SK-N-SH treated with all-trans-retinoic acid at 6 μM for 48 hours (cell line): ENCODE data around the gene CIB1.

Source experiments
- ATAC-seq: fragments of 200-7000 bp; cut with Tn5 transposase; 3 replicates; pipeline ENCODE4 v1.9.1; 2020; ENCODE audit warnings: mild to moderate bottlenecking, moderate library complexity
- ARNTL ChIP-seq: fragments of 450-650 bp; formaldehyde crosslinking; IDR thresholded peaks from 2 replicates; pipeline ENCODE4 v1.5.0; 2020; ENCODE audit warnings: low read depth, mild to moderate bottlenecking, moderate library complexity, borderline replicate concordance
- BACH2 ChIP-seq: fragments of 250-450 bp; sonication (Bioruptor Pico); IDR thresholded peaks from 2 replicates; pipeline ENCODE4 v1.9.0; 2021; ENCODE audit warnings: mild to moderate bottlenecking, borderline replicate concordance
- CREB5 ChIP-seq: fragments of 250-450 bp; sonication (Bioruptor Pico); IDR thresholded peaks from 2 replicates; pipeline ENCODE4 v1.5.1; 2020; ENCODE audit warnings: low read depth, mild to moderate bottlenecking, moderate library complexity
- CSDC2 ChIP-seq: fragments of 250-450 bp; sonication (Bioruptor Pico); IDR thresholded peaks from 2 replicates; pipeline ENCODE4 v1.5.0; 2020; ENCODE audit warnings: mild to moderate bottlenecking, moderate library complexity
- CSRNP3 ChIP-seq: fragments of 250-450 bp; sonication (Bioruptor Pico); IDR thresholded peaks from 2 replicates; pipeline ENCODE4 v1.5.1; 2021; ENCODE audit warnings: mild to moderate bottlenecking, moderate library complexity
- GLIS3 ChIP-seq: fragments of 250-450 bp; sonication (Bioruptor Pico); IDR thresholded peaks from 2 replicates; pipeline ENCODE4 v1.5.0; 2020; ENCODE audit warnings: mild to moderate bottlenecking, moderate library complexity
- ISL1 ChIP-seq: fragments of 250-450 bp; sonication (Bioruptor Pico); IDR thresholded peaks from 2 replicates; pipeline ENCODE4 v2.1.2; 2022; ENCODE audit warnings: mild to moderate bottlenecking, moderate library complexity
- OSR1 ChIP-seq: fragments of 250-450 bp; sonication (Bioruptor Pico); IDR thresholded peaks from 2 replicates; pipeline ENCODE4 v1.8.0; 2022; ENCODE audit warnings: moderate library complexity, mild to moderate bottlenecking, inconsistent platforms
- PATZ1 ChIP-seq: fragments of 250-450 bp; sonication (Bioruptor Pico); IDR thresholded peaks from 2 replicates; pipeline ENCODE4 v1.8.0; 2020; ENCODE audit warnings: mild to moderate bottlenecking, moderate library complexity, borderline replicate concordance
- POU6F1 ChIP-seq: fragments of 250-450 bp; sonication (Bioruptor Pico); IDR thresholded peaks from 2 replicates; pipeline ENCODE4 v1.8.0; 2021; ENCODE audit warnings: low read depth, mild to moderate bottlenecking, moderate library complexity, borderline replicate concordance
- PPARA ChIP-seq: fragments of 250-450 bp; sonication (Bioruptor Pico); IDR thresholded peaks from 2 replicates; pipeline ENCODE4 v1.5.0; 2020; ENCODE audit warnings: mild to moderate bottlenecking, borderline replicate concordance
- RARB ChIP-seq: fragments of 250-450 bp; sonication (Bioruptor Pico); IDR thresholded peaks from 2 replicates; pipeline ENCODE4 v1.8.0; 2021; ENCODE audit warnings: mild to moderate bottlenecking, moderate library complexity
- SNAI2 ChIP-seq: fragments of 250-450 bp; sonication (Bioruptor Pico); IDR thresholded peaks from 2 replicates; pipeline ENCODE4 v1.5.0; 2020; ENCODE audit warnings: mild to moderate bottlenecking, moderate library complexity
- TCF4 ChIP-seq: fragments of 250-450 bp; sonication (Bioruptor Pico); IDR thresholded peaks from 2 replicates; pipeline ENCODE4 v1.8.0; 2021; ENCODE audit warnings: mild to moderate bottlenecking, moderate library complexity, borderline replicate concordance
- TOX ChIP-seq: fragments of 250-450 bp; sonication (Bioruptor Pico); IDR thresholded peaks from 2 replicates; pipeline ENCODE4 v1.8.0; 2021; ENCODE audit warnings: mild to moderate bottlenecking, moderate library complexity, borderline replicate concordance
- TSHZ2 ChIP-seq: fragments of 250-450 bp; sonication (Bioruptor Pico); IDR thresholded peaks from 2 replicates; pipeline ENCODE4 v1.5.0; 2020; ENCODE audit warnings: mild to moderate bottlenecking, moderate library complexity
- ZC3H10 ChIP-seq: fragments of 250-450 bp; sonication (Bioruptor Pico); IDR thresholded peaks from 2 replicates; pipeline ENCODE4 v1.5.1; 2021; ENCODE audit warnings: mild to moderate bottlenecking, moderate library complexity
- ZFP3 ChIP-seq: fragments of 250-450 bp; sonication (Bioruptor Pico); IDR thresholded peaks from 2 replicates; pipeline ENCODE4 v1.5.0; 2020; ENCODE audit warnings: mild to moderate bottlenecking, moderate library complexity
- ZFP30 ChIP-seq: fragments of 450-650 bp; formaldehyde crosslinking; IDR thresholded peaks from 2 replicates; pipeline ENCODE4 v1.5.0; 2022; ENCODE audit warnings: mild to moderate bottlenecking, moderate library complexity
- ZNF565 ChIP-seq: fragments of 450-650 bp; formaldehyde crosslinking; conservative IDR thresholded peaks from 2 replicates; pipeline ENCODE4 v1.5.0; 2020; ENCODE audit warnings: low read depth, mild to moderate bottlenecking, moderate library complexity
- ZNF70 ChIP-seq: fragments of 450-650 bp; formaldehyde crosslinking; IDR thresholded peaks from 2 replicates; pipeline ENCODE4 v1.5.0; 2020; ENCODE audit warnings: mild to moderate bottlenecking, moderate library complexity

CIB1 gene

GRCh38 chr15:90192961-90193786, 40.6 kb downstream of the CIB1 start:
- ATAC-seq: no peak

GRCh38 chr15:90191794-90192509, 41.8 kb downstream of the CIB1 start:
- ATAC-seq: peak; percentile 85

More at GRCh38 chr15:90192961-90193786, 40.6 kb downstream of the CIB1 start:
- TF ChIP-seq POU6F1 (CRISPR knock-in tag) (no peak), TOX (CRISPR knock-in tag) (no peak), OSR1 (CRISPR knock-in tag) (no peak), ISL1 (CRISPR knock-in tag) (no peak), PATZ1 (no peak), CSRNP3 (CRISPR knock-in tag) (no peak), CREB5 (CRISPR knock-in tag) (no peak), GLIS3 (CRISPR knock-in tag) (no peak), SNAI2 (CRISPR knock-in tag) (no peak), RARB (CRISPR knock-in tag) (no peak), TCF4 (CRISPR knock-in tag) (no peak)
- TF ChIP-seq, all 23 proteins: peak for 0

GRCh38 chr15:90191344-90191687, 42.4 kb downstream of the CIB1 start:
- ATAC-seq: peak; percentile 18
- TF ChIP-seq PPARA (CRISPR knock-in tag): no peak
- TF ChIP-seq RARB (CRISPR knock-in tag): no peak
- TF ChIP-seq TOX (CRISPR knock-in tag): no peak
- no peak for TF ChIP-seq ZC3H10 (CRISPR knock-in tag)
- no peak for TF ChIP-seq ZFP3
- no peak for TF ChIP-seq ZFP30 (CRISPR knock-in tag)
- TF ChIP-seq ZNF70 (CRISPR knock-in tag): no peak
- no peak for TF ChIP-seq BACH2 (CRISPR knock-in tag)
- no peak for TF ChIP-seq CSRNP3 (CRISPR knock-in tag)
- no peak for TF ChIP-seq ARNTL (CRISPR knock-in tag)
- TF ChIP-seq ISL1 (CRISPR knock-in tag): no peak
- no peak for TF ChIP-seq CREB5 (CRISPR knock-in tag)
- no peak for TF ChIP-seq OSR1 (CRISPR knock-in tag)
- no peak for TF ChIP-seq ZNF565
- TF ChIP-seq CSDC2 (CRISPR knock-in tag): no peak
- TF ChIP-seq SNAI2 (CRISPR knock-in tag): no peak
- no peak for TF ChIP-seq TSHZ2
- no peak for TF ChIP-seq PATZ1

More at GRCh38 chr15:90191794-90192509, 41.8 kb downstream of the CIB1 start:
- no peak for TF ChIP-seq TOX (CRISPR knock-in tag)
- TF ChIP-seq TCF4 (CRISPR knock-in tag): peak; percentile 27; the same call in 1 of the 2 replicates
- TF ChIP-seq, all 23 proteins: peak for 1
